HAP-1 (cell line): ENCODE data around the gene OR4B1.
"Not testable (repeated sequence)": the region's sequence is repeated elsewhere in the genome, so short reads cannot be mapped to it uniquely, and the experiment has no call there.

ENCODE experiments used
- DNase-seq, 2 experiments: peaks; one replicate each; pipeline ENCODE4 v3.0.0-alpha.2; 2016 to 2020; ENCODE audit warnings: low spot score in 2 of 2
- H3K27me3 ChIP-seq: fragments of 250-450 bp; sonication (Bioruptor Pico); 2 replicates; pipeline ENCODE4 v1.5.1; 2020; ENCODE audit warnings: low read depth, mild to moderate bottlenecking, moderate library complexity
- H3K36me3 ChIP-seq: fragments of 250-450 bp; sonication (Bioruptor Pico); replicated peaks from 2 replicates; pipeline ENCODE4 v1.5.1; 2020; ENCODE audit warnings: mild to moderate bottlenecking
- H3K4me1 ChIP-seq: fragments of 250-450 bp; sonication (Bioruptor Pico); 2 replicates; pipeline ENCODE4 v1.5.1; 2020; ENCODE audit warnings: mild to moderate bottlenecking
- H3K4me3 ChIP-seq: fragments of 250-450 bp; sonication (Bioruptor Pico); 2 replicates; pipeline ENCODE4 v1.5.1; 2020; ENCODE audit warnings: mild to moderate bottlenecking, moderate library complexity
- H3K9me3 ChIP-seq: fragments of 250-450 bp; sonication (Bioruptor Pico); 2 replicates; pipeline ENCODE4 v1.5.1; 2020; ENCODE audit warnings: mild to moderate bottlenecking, moderate library complexity
- in situ Hi-C: fragments of 300-500 bp; cut with MboI; formaldehyde crosslinking; loops from 3 replicates; pipeline ENCODE4 v1.14.3; 2020; ENCODE audit warnings: low sequenced_read_pairs, inconsistent platforms, mixed read lengths

Gene OR4B1

GRCh38 chr11:48193876-48194275 is 22.7 kb upstream of the OR4B1 start:
- DNase-seq: no peak
- in situ Hi-C loops: no loop called here
- H3K9me3 ChIP-seq: no peaks in the 10 kb centered on the region

DNA sequence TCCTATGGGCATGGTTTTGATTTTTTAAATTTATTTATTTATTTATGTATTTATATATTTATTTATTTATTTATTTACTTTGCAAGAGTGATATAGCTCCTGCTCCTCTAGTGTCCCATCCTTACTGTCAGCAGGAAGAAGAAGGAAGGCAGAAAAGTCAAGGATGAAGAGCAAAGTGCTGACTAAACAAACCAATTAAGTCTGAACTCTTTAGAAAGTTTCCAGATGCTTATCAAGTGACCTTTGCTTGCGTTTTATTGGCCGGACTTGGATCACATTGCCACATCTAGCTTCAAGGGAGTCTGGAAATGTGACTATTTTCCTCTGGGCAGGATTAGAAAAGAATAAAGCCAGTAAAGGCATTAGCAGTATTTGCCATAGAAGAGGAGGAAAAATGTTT is 8.7 kb upstream of the OR4B1 start:
- in situ Hi-C loops: no loop called here
- H3K27me3 ChIP-seq: no peaks in the 10 kb centered on the region
- no peaks in the 10 kb centered on the region for H3K4me1 ChIP-seq
- no peak for DNase-seq
- no peaks in the 10 kb centered on the region for H3K36me3 ChIP-seq
- no peak overlapping the region for H3K4me3 ChIP-seq
- no peaks in the 10 kb centered on the region for H3K9me3 ChIP-seq

More at GRCh38 chr11:48193876-48194275, 22.7 kb upstream of the OR4B1 start:
- Histone ChIP-seq H3K4me3 (no peak overlapping the region), H3K27me3 (no peaks in the 10 kb centered on the region), H3K36me3 (no peaks in the 10 kb centered on the region), H3K4me1 (no peaks in the 10 kb centered on the region; the same call in 1 of the 2 replicates)

DNA sequence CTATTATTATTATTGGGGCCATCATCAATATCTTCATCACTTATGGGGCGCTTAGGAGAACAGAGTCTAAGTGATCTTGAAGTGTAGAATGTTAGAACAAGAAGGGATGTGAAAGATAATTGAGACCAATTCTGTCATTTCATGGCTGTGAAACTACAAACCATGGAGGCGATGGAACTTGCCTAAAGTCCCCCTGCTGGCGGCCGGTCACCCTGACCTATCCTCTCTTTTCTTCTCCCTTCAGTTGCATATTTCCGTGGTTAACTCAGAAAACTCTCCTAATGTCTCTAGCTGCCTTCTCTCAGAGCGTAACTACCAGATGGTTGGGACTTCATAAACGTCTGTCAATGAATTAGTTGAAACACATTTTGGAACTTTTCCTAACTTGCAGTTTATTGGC is 6.6 kb upstream of the OR4B1 start:
- H3K4me3 ChIP-seq: no peak overlapping the region
- in situ Hi-C loops: no loop called here
- H3K27me3 ChIP-seq: no peaks in the 10 kb centered on the region
- DNase-seq: peak in 1 of 2 experiments; percentile 33
- H3K4me1 ChIP-seq: no peaks in the 10 kb centered on the region
- no peaks in the 10 kb centered on the region for H3K9me3 ChIP-seq
- H3K36me3 ChIP-seq: no peaks in the 10 kb centered on the region

DNA sequence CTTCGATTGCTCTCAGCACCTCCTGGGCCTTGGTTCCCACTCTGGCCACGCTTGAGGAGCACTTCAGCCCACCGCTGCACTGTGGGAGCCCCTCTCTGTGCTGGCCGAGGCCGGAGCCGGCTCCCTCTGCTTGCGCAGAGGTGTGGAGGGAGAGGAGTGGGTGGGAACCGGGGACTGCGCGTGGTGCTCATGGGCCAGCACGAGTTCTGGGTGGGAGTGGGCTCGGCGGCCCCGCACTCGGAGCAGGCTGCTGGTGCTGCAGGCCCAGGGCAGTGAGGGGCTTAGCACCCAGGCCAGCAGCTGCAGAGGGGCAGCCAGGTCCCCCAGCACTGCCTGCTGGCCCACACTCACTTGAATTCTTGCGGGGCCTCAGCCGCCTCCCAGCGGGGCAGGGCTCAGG is 12.2 kb downstream of the OR4B1 start:
- no peaks in the 10 kb centered on the region for H3K4me1 ChIP-seq
- in situ Hi-C loops: no loop called here
- H3K27me3 ChIP-seq: no peaks in the 10 kb centered on the region
- DNase-seq: no peak
- no peak overlapping the region for H3K4me3 ChIP-seq
- H3K36me3 ChIP-seq: no peaks in the 10 kb centered on the region
- H3K9me3 ChIP-seq: no peaks in the 10 kb centered on the region

GRCh38 chr11:48230057-48230456 is 13.4 kb downstream of the OR4B1 start:
- H3K36me3 ChIP-seq, H3K4me1 ChIP-seq, DNase-seq, in situ Hi-C loops, H3K9me3 ChIP-seq, H3K27me3 ChIP-seq, H3K4me3 ChIP-seq: not testable (repeated sequence)

DNA sequence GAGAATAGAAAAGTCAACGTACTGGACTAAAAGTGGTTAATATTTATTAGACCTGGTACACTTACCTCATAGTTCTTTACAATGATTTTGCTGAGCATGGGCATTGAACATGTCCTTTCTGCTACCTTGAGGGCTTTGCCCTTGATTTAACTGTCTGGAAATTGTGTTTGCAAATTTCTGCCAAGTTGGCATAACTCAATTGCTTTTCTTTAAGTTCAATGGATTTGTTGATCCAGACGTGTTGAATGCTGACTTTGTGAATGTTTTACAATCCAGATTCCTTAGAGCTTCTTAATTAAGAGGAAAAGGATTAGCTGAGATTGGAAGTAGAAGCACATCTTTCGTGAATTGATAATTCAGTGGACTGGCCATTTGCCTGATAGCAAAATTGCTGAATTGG is 21.1 kb downstream of the OR4B1 start:
- no peaks in the 10 kb centered on the region for H3K27me3 ChIP-seq
- in situ Hi-C loops: no loop called here
- H3K9me3 ChIP-seq: no peaks in the 10 kb centered on the region
- H3K4me3 ChIP-seq: no peak overlapping the region
- no peak for DNase-seq
- H3K36me3 ChIP-seq: no peaks in the 10 kb centered on the region
- H3K4me1 ChIP-seq: no peaks in the 10 kb centered on the region

DNA sequence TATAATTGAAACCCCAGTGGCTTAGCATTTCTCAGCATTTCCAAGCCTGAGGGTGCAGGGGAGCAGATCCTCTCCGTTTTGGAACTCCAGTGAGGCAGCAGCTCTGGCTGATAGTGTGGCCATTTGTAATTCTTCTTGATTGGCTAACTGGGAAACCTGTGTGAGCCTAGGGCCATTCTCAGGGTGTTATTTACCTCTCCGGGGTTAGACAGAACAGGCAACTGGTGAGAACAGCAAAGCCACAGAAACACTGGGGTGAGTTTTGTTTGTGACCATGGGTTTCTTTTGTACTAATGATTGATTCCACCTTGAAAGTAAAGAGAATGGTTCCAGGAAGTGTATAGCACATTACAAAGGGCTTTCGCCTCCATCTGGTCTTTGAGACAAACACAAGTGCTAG is 25.9 kb downstream of the OR4B1 start:
- no peaks in the 10 kb centered on the region for H3K27me3 ChIP-seq
- H3K9me3 ChIP-seq: no peaks in the 10 kb centered on the region
- DNase-seq: no peak
- in situ Hi-C loops: no loop called here
- H3K4me1 ChIP-seq: no peaks in the 10 kb centered on the region
- H3K36me3 ChIP-seq: no peaks in the 10 kb centered on the region
- H3K4me3 ChIP-seq: no peak overlapping the region

GRCh38 chr11:48244804-48245203 is 28.2 kb downstream of the OR4B1 start, which contains the start of gene OR4X2:
Gene OR4X2, plus strand, starts transcription at chr11:48245104. Its CDS starts 0 bp downstream, at chr11:48245104.
- Histone ChIP-seq H3K27me3 (no peaks in the 10 kb centered on the region), H3K4me3 (no peak within 1 kb of the TSS), H3K4me1 (no peaks in the 10 kb centered on the region), H3K36me3 (no peaks in the 10 kb centered on the region), H3K9me3 (no peaks in the 10 kb centered on the region)
- no peak for DNase-seq
- in situ Hi-C loops: no loop called here

GRCh38 chr11:48248902-48249301 is 32.3 kb downstream of the OR4B1 start:
- in situ Hi-C loops: no loop called here
- no peaks in the 10 kb centered on the region for H3K27me3 ChIP-seq
- no peak for DNase-seq

DNA sequence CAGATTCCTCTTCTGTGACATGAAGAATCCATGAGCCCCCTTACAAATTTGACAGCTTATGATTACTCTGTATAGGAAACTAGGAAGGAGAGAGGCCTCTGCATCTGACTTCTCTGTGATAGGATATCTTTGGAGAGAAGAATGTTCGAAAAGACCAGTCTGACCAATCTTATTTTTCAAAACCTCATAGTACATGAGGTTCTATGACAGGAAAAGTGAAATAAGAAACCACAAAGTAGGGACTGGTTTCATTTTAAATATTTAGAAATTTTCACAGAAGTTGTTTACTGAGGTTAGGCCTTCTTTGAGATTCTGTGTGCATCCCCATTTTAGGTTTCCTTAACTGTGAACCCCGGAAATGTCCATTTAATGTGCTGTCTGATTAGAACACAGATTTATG is 45.0 kb downstream of the OR4B1 start:
- in situ Hi-C loops: no loop called here
- Histone ChIP-seq H3K27me3 (no peaks in the 10 kb centered on the region), H3K36me3 (no peaks in the 10 kb centered on the region), H3K4me3 (no peak overlapping the region), H3K4me1 (no peaks in the 10 kb centered on the region), H3K9me3 (no peaks in the 10 kb centered on the region)
- no peak for DNase-seq

More at GRCh38 chr11:48248902-48249301, 32.3 kb downstream of the OR4B1 start:
- H3K4me1 ChIP-seq: no peaks in the 10 kb centered on the region
- no peaks in the 10 kb centered on the region for H3K9me3 ChIP-seq
- no peaks in the 10 kb centered on the region for H3K36me3 ChIP-seq
- no peak overlapping the region for H3K4me3 ChIP-seq

DNA sequence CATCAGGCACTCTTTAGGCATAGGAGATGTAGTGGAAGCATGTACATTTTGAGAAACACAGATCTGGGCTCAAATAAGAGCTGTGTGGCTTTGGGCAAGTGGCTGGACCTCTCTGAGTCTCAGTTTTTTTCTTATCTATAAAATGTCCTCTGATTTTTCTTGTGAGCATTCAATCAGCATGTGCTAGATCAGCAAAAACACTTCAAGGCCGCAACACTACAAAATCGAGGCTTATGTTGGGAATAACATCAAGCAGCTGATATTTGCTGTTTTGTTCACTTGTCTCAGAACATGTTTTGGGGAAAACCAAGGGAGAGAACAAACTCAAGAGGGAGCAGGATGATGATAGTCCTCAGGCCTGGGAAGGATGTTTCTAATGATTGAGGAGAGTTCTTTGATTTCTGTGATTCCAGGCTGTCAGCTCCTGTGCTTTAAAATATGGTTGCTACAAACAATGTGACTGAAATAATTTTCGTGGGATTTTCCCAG is 46.9 kb downstream of the OR4B1 start, which contains the start of gene OR4X1:
Gene OR4X1, plus strand, starts transcription at position 439 of the 489 bp plus-strand sequence. Its CDS starts 0 bp downstream, at position 439.
- Histone ChIP-seq H3K9me3 (no peaks in the 10 kb centered on the region), H3K27me3 (no peaks in the 10 kb centered on the region), H3K4me3 (no peak within 1 kb of the TSS), H3K36me3 (no peaks in the 10 kb centered on the region), H3K4me1 (no peaks in the 10 kb centered on the region)
- in situ Hi-C loops: no loop called here
- no peak for DNase-seq
